ENCODE data around the gene FBXO11.

DNA sequence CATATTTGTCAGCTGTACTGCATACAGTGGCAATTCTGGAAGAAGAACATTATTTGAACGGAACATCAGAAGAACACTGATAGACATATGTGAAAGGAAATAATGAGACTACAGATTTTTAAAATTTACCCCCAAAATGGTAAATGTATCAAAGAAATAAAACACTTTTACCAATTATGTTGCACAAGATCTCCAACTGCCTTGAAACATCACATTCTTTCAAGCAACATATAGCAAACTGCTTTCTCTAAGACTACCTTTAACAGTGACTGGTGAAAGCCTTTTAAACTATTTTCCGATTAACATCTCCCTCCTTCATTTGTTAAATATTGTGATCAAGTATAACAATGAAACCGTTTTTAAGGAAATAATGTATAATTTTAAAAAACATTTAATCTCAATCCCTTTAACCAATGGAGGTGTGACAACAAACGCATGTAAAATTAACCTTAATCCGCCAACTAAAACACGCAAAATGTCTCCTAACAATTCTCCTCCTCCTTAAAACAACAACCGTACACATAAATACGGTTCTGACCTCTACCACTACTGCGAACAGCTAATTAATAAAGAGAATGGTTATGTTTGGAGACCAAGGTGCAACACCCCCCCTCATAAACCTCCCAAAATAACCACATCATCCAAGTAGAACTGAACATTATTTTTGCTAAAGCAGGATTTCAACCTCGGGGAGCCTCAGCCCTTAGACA, 2.4 kb downstream of the FBXO11 start:
- TF ChIP-seq CTCF (IDR thresholded peaks at IDR 0.05) (no peak), POLR2A (IDR thresholded peaks at IDR 0.05) (no peak)
